ENCODE measurements around the gene RASA3. TPM values are rescaled to one million over a fixed set of nuclear protein-coding genes. Genes with fewer than 3 reads are reported as not detected.

The RASA3 gene
- total and polyA plus RNA-seq, 7 donors, result 4.2 to 22.4 (median 16.9) TPM

DNA sequence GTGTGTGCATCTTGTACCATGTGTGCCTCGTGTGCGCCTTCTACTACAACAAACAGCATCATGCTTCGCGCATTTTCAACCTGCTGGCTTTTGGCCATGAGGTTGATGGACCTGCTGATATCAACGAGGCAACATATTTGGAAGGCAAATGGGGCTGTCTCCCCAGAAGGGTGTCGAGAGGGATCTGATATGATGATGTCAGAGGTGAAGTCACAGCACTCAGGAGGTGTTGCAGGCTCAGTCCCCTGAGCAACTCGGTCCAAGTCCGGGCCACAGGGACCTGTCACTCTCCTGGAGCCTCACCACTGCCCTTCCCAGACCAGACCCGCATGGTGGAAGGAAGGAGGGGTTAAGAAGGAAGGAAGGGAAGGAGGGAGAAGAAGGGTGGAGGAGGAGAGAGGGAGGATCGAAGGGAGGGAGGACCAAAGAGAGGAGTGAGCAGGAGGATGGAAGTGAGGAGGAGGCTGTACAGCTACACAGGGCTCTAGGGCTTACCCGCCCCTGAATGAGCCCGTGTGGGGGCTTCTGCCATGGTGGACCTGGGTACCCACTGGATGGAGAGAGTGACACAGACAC is 151.8 kb downstream of the RASA3 start:
- no peaks in the 10 kb centered on the region for H3K9me3 ChIP-seq
- no peaks in the 10 kb centered on the region for H3K27me3 ChIP-seq
- DNase-seq, result peak; percentile 59
- TF ChIP-seq, protein P1, sequence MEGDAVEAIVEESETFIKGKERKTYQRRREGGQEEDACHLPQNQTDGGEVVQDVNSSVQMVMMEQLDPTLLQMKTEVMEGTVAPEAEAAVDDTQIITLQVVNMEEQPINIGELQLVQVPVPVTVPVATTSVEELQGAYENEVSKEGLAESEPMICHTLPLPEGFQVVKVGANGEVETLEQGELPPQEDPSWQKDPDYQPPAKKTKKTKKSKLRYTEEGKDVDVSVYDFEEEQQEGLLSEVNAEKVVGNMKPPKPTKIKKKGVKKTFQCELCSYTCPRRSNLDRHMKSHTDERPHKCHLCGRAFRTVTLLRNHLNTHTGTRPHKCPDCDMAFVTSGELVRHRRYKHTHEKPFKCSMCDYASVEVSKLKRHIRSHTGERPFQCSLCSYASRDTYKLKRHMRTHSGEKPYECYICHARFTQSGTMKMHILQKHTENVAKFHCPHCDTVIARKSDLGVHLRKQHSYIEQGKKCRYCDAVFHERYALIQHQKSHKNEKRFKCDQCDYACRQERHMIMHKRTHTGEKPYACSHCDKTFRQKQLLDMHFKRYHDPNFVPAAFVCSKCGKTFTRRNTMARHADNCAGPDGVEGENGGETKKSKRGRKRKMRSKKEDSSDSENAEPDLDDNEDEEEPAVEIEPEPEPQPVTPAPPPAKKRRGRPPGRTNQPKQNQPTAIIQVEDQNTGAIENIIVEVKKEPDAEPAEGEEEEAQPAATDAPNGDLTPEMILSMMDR (IDR thresholded peaks at IDR 0.05), result no peak
- TF ChIP-seq POLR2AphosphoS5 (IDR thresholded peaks at IDR 0.05) (no peak), POLR2A (IDR thresholded peaks at IDR 0.05) (no peak), EP300 (IDR thresholded peaks at IDR 0.05) (no peak)
- intact Hi-C loops (cut with DNase I), result no loop called here
- WGBS, 2 donors, result 81 to 93% methylated on average over 12 of the region's 12 CpGs
- peaks cover 0 to 15% (median 7%) of the 10 kb centered on the region in 4 donors for H3K4me1 ChIP-seq
- H3K27ac ChIP-seq, result no peak overlapping the region
- no peak overlapping the region for H3K4me3 ChIP-seq
- H3K36me3 ChIP-seq, result peaks cover 0 to 59% (median 19%) of the 10 kb centered on the region in 4 donors

DNA sequence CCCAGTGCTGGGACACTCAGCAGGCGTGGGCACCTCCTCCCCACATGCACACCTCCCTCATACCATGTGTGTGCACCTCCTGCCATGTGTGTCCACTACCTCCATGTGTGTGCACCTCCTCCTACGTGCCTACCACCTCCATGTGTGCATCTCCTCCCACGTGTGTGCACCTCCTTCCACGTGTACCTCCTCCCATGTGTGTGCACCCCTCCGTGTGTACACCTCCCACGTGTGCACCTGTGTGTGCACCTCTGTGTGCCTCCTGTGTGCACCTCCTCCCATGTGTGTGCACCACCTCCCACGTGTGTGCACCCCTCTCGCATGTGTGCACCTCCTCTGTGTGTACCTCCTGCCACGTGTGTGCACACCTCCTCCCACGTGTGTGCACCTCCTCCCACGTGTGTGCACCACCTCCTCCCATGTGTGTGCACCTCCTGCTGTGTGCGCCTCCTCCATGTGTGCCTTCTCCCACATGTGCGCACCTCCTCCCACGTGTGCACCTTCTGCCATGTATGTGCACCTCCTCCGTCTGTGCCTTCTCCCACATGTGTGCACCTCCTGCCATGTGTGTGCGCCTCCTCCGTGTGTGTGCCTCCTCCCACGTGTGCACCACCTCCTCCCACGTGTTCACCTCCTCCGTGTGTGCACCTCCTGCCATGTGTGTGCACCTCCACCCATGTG is 152.5 kb downstream of the RASA3 start:
- DNase-seq, result peak; percentile 40
- H3K27me3 ChIP-seq, result no peaks in the 10 kb centered on the region
- H3K27ac ChIP-seq, result no peak overlapping the region
- H3K9me3 ChIP-seq, result no peaks in the 10 kb centered on the region
- H3K4me3 ChIP-seq, result no peak overlapping the region
- WGBS, 2 donors, result 93% methylated on average over 20 of the region's 20 CpGs
- peaks cover 0 to 15% (median 7%) of the 10 kb centered on the region in 4 donors for H3K4me1 ChIP-seq
- peaks cover 2 to 66% (median 21%) of the 10 kb centered on the region in 4 donors for H3K36me3 ChIP-seq
- no peak for TF ChIP-seq POLR2AphosphoS5 (IDR thresholded peaks at IDR 0.05)
- TF ChIP-seq, protein P1 (IDR thresholded peaks at IDR 0.05), result no peak
- no peak for TF ChIP-seq EP300 (IDR thresholded peaks at IDR 0.05)
- TF ChIP-seq POLR2A (IDR thresholded peaks at IDR 0.05), result no peak
- intact Hi-C loops (cut with DNase I), result no loop called here

- Histone ChIP-seq H3K4me1 (peaks cover 0 to 15% (median 7%) of the 10 kb centered on the region in 4 donors), H3K27ac (no peak overlapping the region), H3K9me3 (no peaks in the 10 kb centered on the region), H3K4me3 (no peak overlapping the region), H3K27me3 (no peaks in the 10 kb centered on the region), H3K36me3 (peaks cover 4 to 73% (median 24%) of the 10 kb centered on the region in 4 donors)
- TF ChIP-seq POLR2A (IDR thresholded peaks at IDR 0.05) (no peak), EP300 (IDR thresholded peaks at IDR 0.05) (no peak), POLR2AphosphoS5 (IDR thresholded peaks at IDR 0.05) (no peak)
- TF ChIP-seq, protein P1 (IDR thresholded peaks at IDR 0.05), result no peak
- WGBS, 2 donors, result 93% methylated on average over 41 of the region's 41 CpGs
- DNase-seq, result peak; percentile 53
- intact Hi-C loops (cut with DNase I), result no loop called here
Measured at GRCh38 chr13:113978741-113979481, 153.5 kb downstream of the RASA3 start.

- intact Hi-C loops (cut with DNase I), result no loop called here
- DNase-seq, result peak; percentile 47
- TF ChIP-seq POLR2AphosphoS5 (IDR thresholded peaks at IDR 0.05) (no peak), EP300 (IDR thresholded peaks at IDR 0.05) (no peak), POLR2A (IDR thresholded peaks at IDR 0.05) (no peak)
- TF ChIP-seq, protein P1 (IDR thresholded peaks at IDR 0.05), result no peak
- no peak overlapping the region for H3K4me3 ChIP-seq
- WGBS, 2 donors, result 88 to 93% methylated on average over 13 of the region's 13 CpGs
- no peak overlapping the region for H3K27ac ChIP-seq
- H3K4me1 ChIP-seq, result peaks cover 0 to 15% (median 7%) of the 10 kb centered on the region in 4 donors
- peaks cover 4 to 78% (median 24%) of the 10 kb centered on the region in 4 donors for H3K36me3 ChIP-seq
- no peaks in the 10 kb centered on the region for H3K9me3 ChIP-seq
- no peaks in the 10 kb centered on the region for H3K27me3 ChIP-seq
Measured at GRCh38 chr13:113977976-113978375, 154.4 kb downstream of the RASA3 start.

Data from sigmoid colon (tissue), 7 donors.